LNCaP clone FGC (cell line): ENCODE measurements around the gene ZBTB22.
"Not testable (repeated sequence)": the region's sequence is repeated elsewhere in the genome, so short reads cannot be mapped to it uniquely, and the experiment has no call there.

Experiments
- DNase-seq: peaks from one replicate; pipeline ENCODE4 v3.0.0-alpha.2; 2011; ENCODE audit warnings: low read depth
- H3K4me3 ChIP-seq: 2 replicates; pipeline ENCODE4 v1.5.1; 2011; ENCODE audit warnings: mild to moderate bottlenecking, low read depth, low read length, control low read depth
- CTCF ChIP-seq: IDR thresholded peaks from 2 replicates; pipeline ENCODE4 v1.5.1; 2012; ENCODE audit warnings: mild to moderate bottlenecking; ENCODE audit not compliant: control insufficient read depth, insufficient read depth; ENCODE audit errors: extremely low read depth

Gene ZBTB22

DNA sequence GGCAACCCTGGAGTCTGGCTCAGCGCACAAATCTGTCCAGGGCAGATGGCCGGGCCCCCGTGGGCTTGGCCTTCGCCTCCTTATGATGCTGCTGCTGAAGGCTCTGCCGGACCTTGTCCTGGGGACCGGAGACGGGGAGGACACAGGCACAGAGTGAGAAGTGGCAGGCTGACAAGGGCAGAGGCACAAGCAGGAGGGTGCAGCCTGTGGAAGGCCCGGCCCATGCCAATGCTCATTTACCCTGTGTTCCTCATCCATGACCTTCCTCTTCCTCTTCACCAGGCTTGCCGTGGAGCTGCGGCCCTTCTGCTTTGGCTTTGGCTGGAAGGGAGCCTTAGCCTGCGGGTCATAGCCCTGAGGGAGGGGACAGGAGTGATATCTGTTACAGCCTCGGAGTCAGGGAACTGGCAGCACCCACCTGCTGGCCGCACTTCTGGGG lies 38.3 kb downstream of the ZBTB22 start:
- no peak for TF ChIP-seq CTCF
- H3K4me3 ChIP-seq, result no peak overlapping the region

DNA sequence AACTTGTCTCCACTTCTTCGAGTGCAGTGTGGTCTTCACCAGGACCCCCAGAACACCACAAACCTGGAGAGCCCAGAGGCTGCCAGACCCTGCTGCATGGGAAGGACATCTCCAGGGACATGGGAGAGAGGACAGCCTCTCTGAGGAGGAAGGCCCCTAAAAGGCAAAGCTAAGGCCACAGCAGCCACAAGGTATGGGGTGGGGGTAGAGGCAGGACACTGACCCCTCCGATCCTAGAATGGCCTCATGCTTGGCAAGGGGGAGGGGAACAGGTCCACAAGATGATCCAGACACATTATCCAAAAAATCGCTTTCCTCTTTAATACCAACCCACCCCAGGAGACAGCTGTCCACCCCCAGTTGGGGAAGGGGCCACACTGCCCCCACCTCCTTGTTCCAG lies 38.7 kb downstream of the ZBTB22 start:
- TF ChIP-seq CTCF, result no peak
- no peak overlapping the region for H3K4me3 ChIP-seq
- no peak for DNase-seq

More for the DNA sequence above, 38.3 kb downstream of the ZBTB22 start:
- no peak for DNase-seq

- TF ChIP-seq CTCF, result no peak
- no peak overlapping the region for H3K4me3 ChIP-seq
- no peak for DNase-seq
Observed at GRCh38 chr6:33278392-33278741, 39.2 kb downstream of the ZBTB22 start.

GRCh38 chr6:33277663-33278391 lies 39.7 kb downstream of the ZBTB22 start:
- TF ChIP-seq CTCF, result no peak
- H3K4me3 ChIP-seq, result peak overlapping the region; percentile 50
- DNase-seq, result no peak

- no peak for DNase-seq
- peak within 1 kb of the TSS; percentile 50 for H3K4me3 ChIP-seq
- TF ChIP-seq CTCF, result peak; percentile 24; the same call in 1 of the 2 replicates
Observed at GRCh38 chr6:33276864-33277662, 40.5 kb downstream of the ZBTB22 start, which contains the start of gene B3GALT4. TSS of gene B3GALT4 (plus strand) at chr6:33277123. CDS start at chr6:33277420, 297 bp downstream.

DNA sequence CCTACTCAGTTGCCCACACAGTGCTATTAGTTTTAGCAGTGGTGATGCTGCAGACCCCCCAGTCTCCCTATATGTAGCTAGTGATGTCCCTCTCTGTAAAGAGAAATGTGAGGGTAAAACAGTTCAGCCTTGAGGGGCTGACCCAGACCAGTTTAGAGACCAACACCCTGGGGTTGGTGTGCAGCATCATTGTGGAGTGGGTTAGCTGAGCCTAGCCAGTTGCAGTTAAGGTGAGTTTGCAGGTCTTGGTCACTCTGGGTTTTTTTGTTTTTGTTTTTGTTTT lies 41.0 kb downstream of the ZBTB22 start:
- H3K4me3 ChIP-seq, result peak overlapping the region; percentile 50
- TF ChIP-seq CTCF, result no peak

DNA sequence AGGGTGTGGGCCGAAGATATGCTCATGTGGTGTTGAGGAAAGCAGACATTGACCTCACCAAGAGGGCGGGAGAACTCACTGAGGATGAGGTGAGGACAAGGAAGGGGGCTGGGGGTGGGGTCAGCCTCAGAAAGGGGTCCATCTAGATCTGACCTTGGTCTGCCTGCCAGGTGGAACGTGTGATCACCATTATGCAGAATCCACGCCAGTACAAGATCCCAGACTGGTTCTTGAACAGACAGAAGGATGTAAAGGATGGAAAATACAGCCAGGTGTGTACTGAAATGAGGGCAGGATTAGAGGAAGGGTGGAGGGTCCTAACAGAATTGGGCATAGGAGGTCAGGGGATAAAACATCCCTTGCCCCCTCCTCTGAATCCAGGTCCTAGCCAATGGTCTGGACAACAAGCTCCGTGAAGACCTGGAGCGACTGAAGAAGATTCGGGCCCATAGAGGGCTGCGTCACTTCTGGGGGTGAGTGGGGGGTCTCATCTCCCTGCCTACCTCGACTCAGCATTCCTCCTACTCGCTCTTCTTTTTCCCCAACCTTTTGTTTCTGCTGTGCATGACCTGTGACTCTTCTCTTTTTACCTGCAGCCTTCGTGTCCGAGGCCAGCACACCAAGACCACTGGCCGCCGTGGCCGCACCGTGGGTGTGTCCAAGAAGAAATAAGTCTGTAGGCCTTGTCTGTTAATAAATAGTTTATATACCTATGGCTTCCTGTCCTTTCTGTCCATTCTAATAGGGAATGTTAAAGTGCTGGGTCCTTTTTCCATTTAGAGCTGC lies 41.6 kb downstream of the ZBTB22 start:
- peak overlapping the region; percentile 50 for H3K4me3 ChIP-seq
- DNase-seq, result not testable (repeated sequence)

More for the DNA sequence above, 41.0 kb downstream of the ZBTB22 start:
- DNase-seq, result no peak
